GM10248 (cell line): Measurements from ENCODE around the gene NLRP1.
A peak's percentile ranks its signal among the peaks of the same experiment; 100 is the strongest.

ENCODE experiments used
- CTCF ChIA-PET: fragments of 300-600 bp; sonication (Branson Sonifier 250); formaldehyde crosslinking; extraction: SDS; loops from one replicate; lab custom pipeline; 2021; ENCODE audit warnings: antibody characterized with exemption; lab: Yijun Ruan, JAX
- POLR2A ChIA-PET: fragments of 350-650 bp; sonication (Branson Sonifier 250); formaldehyde crosslinking; extraction: SDS; loops from one replicate; lab custom pipeline; 2020; ENCODE audit warnings: antibody characterized with exemption; lab: Yijun Ruan, JAX
- DNase-seq: peaks from one replicate; pipeline ENCODE4 v3.0.0; 2012; ENCODE audit errors: extremely low spot score
- TF ChIP-seq, protein P1 (sequence below): IDR thresholded peaks from 2 replicates; pipeline ENCODE4 v1.5.1; 2012; ENCODE audit warnings: mild to moderate bottlenecking, low read depth; ENCODE audit errors: extremely low read depth, missing control alignments, control extremely low read depth

NLRP1 gene

GRCh38 chr17:5595831-5596230, 11.5 kb upstream of the NLRP1 start:
- TF ChIP-seq, protein P1, sequence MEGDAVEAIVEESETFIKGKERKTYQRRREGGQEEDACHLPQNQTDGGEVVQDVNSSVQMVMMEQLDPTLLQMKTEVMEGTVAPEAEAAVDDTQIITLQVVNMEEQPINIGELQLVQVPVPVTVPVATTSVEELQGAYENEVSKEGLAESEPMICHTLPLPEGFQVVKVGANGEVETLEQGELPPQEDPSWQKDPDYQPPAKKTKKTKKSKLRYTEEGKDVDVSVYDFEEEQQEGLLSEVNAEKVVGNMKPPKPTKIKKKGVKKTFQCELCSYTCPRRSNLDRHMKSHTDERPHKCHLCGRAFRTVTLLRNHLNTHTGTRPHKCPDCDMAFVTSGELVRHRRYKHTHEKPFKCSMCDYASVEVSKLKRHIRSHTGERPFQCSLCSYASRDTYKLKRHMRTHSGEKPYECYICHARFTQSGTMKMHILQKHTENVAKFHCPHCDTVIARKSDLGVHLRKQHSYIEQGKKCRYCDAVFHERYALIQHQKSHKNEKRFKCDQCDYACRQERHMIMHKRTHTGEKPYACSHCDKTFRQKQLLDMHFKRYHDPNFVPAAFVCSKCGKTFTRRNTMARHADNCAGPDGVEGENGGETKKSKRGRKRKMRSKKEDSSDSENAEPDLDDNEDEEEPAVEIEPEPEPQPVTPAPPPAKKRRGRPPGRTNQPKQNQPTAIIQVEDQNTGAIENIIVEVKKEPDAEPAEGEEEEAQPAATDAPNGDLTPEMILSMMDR = no peak
- DNase-seq = no peak
- CTCF ChIA-PET = interaction anchor here (1.0 to 6.2 kb wide), 6 partner anchors 8 to 839 kb away, joined by 3 to 45 read pairs (median 14); partner anchors contain the start of gene AIPL1
- POLR2A ChIA-PET = no interaction called here

DNA sequence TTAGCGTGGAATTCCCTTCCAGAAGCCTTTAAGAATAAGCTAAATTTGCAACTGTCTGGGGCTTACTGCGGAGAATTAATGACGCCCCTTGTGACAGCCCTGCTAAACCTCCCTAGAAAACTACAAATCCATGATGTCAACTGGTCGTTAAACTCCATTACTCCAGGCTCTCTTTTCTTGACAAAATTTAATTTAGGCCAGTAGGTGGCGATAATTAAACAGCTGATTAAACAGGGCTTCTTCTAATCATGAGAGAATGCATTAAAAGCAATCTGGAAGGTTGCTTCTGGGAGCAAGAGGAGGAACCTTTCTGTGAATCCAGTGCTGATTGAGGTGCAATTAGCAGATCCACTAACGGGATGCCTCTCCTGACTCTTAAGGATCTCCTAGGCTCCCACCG, 8.1 kb upstream of the NLRP1 start:
- peak; percentile 51 for DNase-seq
- POLR2A ChIA-PET = no interaction called here
- TF ChIP-seq, protein P1 = peak; percentile 64
- CTCF ChIA-PET = interaction anchor here (0.6 to 6.2 kb wide), 19 partner anchors 9 to 880 kb away, joined by 3 to 45 read pairs (median 5); partner anchors contain the start of genes AIPL1 and NLRP1

- TF ChIP-seq, protein P1 = no peak
- no peak for DNase-seq
- POLR2A ChIA-PET = no interaction called here
- CTCF ChIA-PET = interaction anchor here (0.9 to 6.2 kb wide), 19 partner anchors 9 to 881 kb away, joined by 3 to 45 read pairs (median 5); partner anchors contain the start of genes AIPL1 and NLRP1
Measured at GRCh38 chr17:5591966-5592365, 7.7 kb upstream of the NLRP1 start.

GRCh38 chr17:5588584-5588983, 4.3 kb upstream of the NLRP1 start:
- no peak for DNase-seq
- POLR2A ChIA-PET = no interaction called here
- CTCF ChIA-PET = interaction anchor here (0.7 to 2.0 kb wide), 9 partner anchors 23 to 851 kb away, joined by 3 to 26 read pairs (median 6); no protein-coding TSS in a partner anchor
- TF ChIP-seq, protein P1 = no peak

DNA sequence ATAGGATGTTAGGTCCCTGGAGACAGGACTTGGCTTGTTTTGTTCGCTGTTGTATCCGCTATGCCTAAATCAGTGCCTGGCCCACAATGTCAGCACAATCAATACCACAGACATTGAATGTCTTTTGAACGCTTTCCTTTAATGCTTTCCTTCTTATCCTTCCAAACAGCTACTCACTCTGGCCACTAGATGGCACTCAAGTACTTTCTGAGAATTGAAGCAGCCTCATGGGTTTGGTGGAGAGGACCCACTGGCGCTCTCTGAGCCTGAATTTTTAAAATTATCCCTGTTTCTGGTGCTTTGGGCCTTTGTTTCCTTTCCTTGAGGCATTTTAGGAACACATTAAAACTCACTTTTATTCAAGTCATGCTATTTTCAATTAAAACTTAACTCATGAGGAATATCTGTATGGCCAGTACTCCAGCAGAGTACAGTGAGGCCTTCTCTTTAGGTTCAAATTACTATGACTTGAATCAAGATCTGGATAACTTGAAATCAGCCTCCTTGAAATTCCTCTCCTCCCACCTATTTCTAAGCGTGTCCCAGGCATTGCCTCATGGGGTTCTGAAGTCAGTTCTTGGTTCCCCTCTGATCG, 3.2 kb upstream of the NLRP1 start:
- TF ChIP-seq, protein P1 = peak; percentile 90
- POLR2A ChIA-PET = no interaction called here
- peak; percentile 72 for DNase-seq
- CTCF ChIA-PET = interaction anchor here (0.7 to 2.0 kb wide), 14 partner anchors 8 to 852 kb away, joined by 3 to 26 read pairs (median 4); no protein-coding TSS in a partner anchor

- CTCF ChIA-PET = interaction anchor here (0.8 to 1.6 kb wide), 6 partner anchors 10 to 850 kb away, joined by 3 to 5 read pairs (median 3); no protein-coding TSS in a partner anchor
- POLR2A ChIA-PET = no interaction called here
- TF ChIP-seq, protein P1 = no peak
- no peak for DNase-seq
Measured at GRCh38 chr17:5585836-5586521, 1.7 kb upstream of the NLRP1 start.
